ENCODE measurements around the gene LRRC43.

- no peak for TF ChIP-seq POLR2A (IDR thresholded peaks at IDR 0.05)
- TF ChIP-seq, protein P1, sequence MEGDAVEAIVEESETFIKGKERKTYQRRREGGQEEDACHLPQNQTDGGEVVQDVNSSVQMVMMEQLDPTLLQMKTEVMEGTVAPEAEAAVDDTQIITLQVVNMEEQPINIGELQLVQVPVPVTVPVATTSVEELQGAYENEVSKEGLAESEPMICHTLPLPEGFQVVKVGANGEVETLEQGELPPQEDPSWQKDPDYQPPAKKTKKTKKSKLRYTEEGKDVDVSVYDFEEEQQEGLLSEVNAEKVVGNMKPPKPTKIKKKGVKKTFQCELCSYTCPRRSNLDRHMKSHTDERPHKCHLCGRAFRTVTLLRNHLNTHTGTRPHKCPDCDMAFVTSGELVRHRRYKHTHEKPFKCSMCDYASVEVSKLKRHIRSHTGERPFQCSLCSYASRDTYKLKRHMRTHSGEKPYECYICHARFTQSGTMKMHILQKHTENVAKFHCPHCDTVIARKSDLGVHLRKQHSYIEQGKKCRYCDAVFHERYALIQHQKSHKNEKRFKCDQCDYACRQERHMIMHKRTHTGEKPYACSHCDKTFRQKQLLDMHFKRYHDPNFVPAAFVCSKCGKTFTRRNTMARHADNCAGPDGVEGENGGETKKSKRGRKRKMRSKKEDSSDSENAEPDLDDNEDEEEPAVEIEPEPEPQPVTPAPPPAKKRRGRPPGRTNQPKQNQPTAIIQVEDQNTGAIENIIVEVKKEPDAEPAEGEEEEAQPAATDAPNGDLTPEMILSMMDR (IDR thresholded peaks at IDR 0.05): no peak
Observed at GRCh38 chr12:122139941-122140340, 43.0 kb upstream of the LRRC43 start.
